GM19193 (cell line): ENCODE results near the gene CFAP77.

Experiments
- POLR2A ChIP-seq: IDR thresholded peaks from 4 replicates; pipeline ENCODE4 v1.6.1; 2011; ENCODE audit not compliant: insufficient read depth, insufficient read length; ENCODE audit errors: extremely low read depth

Gene CFAP77

DNA sequence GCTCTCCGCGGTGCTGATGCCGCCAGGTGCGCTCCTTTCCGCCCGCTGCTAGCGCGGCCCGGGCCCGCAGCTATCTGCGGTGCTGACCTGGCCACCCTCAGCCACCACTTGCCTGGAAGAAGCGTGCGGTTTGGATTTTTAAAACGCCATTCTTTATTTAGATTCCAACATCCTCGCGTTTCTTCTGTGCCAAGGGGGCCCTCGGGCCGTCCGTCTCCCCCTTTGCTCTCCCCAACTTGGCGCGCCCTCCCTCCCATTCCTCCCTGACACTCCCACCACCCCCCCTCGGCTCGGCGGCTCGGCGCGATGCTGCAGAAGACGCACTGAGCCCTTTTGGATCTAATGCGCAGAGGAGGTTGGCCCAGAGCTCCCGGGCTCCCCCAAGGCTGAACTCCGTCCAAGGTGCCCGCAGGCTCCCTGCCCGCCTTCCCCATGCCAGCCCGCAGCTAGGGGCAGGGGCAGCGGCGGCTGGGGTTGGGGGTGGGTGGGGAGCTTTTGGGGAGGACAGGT is 172.3 kb downstream of the CFAP77 start, which contains the start of gene BARHL1:
Gene BARHL1, plus strand, starts transcription at position 331 of the 510 bp plus-strand sequence. CDS start 192 bp downstream, outside the sequence.
- no peak for TF ChIP-seq POLR2A

DNA sequence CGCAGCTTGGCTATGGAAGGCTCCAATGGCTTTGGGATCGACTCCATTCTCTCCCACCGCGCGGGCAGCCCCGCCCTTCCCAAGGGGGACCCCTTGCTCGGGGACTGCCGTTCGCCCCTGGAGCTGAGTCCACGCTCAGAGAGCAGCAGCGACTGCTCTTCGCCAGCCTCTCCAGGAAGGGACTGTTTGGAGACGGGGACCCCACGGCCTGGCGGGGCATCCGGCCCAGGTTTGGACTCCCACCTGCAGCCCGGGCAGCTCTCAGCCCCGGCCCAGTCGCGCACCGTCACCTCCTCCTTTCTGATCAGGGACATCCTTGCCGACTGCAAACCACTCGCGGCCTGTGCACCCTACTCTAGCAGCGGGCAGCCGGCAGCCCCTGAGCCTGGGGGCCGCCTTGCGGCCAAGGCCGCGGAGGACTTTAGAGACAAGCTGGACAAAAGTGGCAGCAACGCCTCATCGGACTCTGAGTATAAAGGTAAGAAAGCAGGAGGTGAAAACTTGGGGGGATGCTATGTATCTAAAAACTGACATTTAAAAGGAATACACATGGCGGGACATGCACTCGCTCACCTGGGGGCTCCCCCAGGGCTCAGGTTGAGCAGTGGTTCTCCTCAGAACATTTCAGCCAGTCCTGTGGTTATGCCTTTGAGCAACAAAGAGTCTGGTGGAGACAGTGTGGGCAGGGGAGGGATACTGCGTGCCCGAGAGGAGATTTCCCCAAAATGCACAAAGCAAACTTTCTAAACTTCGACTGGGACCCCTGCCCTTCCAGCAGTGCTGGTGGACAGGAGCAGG is 173.0 kb downstream of the CFAP77 start:
- TF ChIP-seq POLR2A = no peak

DNA sequence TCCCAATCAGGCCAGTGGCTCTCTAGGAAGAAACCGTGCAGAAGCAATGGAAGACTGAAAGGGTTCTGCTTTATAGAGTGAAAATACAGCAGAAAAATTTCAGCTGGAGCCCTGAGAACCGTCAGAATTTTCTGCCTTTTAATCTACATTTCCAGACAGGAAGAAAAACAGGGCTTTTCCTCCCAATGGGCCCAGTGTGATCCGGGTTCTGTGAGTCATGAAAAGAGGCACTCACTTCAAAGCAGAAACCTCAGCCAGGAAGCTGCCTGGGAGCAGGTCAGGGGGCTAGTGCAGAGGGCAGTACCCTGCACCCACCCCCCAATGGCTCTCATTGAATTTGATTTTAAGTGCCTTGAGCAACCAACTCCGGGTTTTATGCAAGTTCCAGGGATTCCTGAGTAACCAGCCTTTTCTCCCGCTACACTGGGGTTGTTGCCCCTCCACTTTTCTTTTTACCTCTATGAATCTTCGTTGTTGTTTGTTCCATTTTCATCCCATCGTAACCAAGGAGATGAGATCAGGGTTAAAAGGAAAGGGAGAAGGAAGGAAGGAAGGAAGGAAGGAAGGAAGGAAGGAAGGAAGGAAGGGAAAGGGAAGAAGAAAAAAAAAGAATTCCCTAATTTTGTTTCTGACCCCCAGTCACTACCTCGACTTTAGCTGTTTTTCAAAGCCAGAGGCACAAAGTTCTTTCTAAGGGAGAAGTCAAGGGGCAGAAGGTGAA is 173.7 kb downstream of the CFAP77 start:
- no peak for TF ChIP-seq POLR2A

DNA sequence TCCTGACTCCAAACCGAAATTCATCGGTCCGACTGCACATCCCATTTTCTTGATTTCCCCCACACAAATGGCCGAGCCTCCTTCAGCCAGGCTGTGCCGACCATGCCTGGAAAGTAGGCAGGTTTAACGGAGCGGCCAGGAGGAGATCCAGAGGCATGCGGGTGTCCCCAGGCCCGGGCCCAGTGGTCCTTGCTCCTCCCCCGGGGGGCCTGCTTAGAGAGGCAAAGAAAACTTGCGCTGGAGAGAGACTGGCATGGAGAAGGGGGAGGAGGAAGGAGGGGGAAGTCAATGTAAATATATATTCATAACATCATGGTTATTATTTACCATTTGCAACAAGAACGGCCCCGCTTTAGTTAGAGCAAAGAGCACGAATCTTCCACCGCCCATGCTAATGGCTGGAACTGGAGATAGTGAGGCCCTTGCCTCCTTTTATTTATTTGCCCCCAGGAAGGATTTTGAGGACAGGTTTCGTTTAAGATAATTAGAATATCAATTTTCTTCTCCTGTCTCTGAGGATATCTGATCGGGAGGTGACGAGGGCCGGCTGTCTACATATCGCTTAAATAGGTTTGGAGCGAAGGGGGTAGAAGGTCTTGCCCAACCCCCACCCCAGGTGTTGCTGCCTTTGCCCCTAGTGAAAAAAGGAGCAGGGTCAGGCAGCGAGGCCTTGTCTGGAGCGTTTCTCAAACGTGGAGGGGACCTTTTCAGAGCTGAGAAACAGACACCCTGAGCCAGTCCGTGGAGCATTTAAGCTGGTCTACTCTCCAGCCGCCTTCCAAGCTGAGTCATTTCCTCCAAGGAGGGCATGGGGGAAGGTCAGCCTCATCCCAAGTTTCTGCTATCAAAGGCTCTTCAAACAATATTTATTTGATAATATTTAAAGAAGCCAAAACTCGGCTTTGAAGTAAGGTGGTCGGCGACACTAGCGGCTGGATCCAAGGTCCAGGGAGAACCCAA is 174.9 kb downstream of the CFAP77 start:
- TF ChIP-seq POLR2A = no peak

DNA sequence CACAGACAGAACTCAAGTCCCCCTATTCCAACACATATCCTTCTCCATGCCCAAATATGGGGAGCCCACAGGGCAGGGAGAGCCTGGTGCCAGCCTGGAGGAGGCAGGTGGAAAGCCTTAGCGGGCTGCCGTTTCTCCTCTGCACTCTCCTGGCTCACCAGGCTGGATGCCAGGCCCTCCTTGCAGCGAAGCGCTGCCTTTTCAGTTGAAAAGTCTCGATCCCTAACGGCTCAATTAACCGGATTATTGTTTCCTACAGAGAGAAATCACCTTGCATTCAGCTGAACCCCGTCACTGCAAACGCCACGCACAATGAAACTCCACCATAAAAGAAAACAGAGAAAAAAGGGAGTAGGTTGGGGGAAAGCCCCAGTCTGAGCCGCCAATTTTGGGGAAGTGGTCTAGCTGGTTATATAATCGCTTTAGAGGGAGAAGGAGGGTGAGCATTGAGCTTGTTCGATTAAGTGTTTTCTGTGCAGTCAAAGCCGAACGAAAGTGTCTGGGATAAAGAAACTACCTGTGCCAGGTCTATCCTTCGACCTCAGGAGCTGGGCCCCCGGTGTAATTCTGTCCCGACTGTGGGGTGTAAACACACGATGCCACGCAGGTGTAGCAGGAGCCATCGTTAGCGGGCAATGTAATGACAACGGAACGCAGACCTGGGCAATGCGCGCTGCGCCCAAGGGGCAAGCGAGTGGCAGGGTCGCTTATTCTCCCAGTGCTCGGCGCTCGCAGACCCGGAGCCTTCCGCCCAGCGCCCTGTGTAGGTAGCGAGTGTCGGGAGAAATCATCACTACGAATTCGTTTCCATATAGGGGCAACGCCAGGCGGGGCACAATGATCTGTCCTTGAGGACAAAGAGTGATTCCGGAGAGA is 176.2 kb downstream of the CFAP77 start:
- no peak for TF ChIP-seq POLR2A

DNA sequence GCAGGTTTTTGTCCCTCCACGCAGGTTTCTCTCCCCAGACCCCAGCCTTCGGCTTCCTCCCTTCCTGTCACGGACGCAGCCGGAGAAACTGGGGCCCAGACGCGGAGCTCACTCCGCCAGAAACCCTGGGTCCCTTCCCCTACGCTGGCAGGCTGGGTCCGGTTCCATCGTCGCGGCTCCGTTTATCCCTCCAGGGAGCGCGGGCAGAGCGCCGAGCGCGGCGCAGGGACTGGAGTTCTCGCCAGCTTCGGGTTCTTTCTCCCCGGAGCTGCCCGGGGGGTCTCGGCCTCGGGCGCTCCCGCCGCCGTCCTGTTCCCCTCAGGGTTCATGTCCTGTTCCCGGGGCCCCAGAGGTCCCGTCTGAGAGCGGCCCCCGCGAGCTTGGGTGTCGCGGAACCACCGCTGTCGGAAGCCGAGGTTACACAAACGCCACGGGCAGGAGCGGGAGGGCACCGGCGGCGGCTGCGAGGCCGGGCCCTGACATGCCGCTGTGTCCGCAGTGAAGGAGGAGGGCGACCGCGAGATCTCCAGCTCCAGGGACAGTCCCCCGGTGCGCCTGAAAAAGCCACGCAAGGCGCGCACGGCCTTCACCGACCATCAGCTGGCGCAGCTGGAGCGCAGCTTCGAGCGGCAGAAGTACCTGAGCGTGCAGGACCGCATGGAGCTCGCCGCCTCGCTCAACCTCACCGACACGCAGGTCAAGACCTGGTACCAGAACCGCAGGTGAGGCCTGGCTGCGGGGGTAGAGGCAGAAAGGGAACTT is 177.0 kb downstream of the CFAP77 start:
- TF ChIP-seq POLR2A = no peak

DNA sequence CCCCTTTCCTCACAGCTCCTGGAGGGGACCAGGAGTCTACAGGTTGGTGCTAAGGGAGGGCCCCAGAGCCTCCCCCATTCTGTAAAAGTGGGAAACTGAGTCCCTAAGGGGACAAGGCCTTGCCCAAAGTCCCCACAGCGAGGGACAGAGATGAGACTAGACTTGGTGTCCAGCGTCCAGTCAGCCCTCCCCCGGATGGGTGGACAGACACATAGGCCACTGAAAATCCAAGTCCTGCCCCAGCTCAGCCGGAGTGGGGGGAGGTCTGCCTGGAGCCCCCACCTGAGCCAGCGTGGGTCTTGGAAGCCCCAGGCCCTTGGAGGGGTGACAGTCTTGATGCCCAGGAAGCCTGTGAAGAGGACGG is 177.6 kb downstream of the CFAP77 start:
- TF ChIP-seq POLR2A = no peak

DNA sequence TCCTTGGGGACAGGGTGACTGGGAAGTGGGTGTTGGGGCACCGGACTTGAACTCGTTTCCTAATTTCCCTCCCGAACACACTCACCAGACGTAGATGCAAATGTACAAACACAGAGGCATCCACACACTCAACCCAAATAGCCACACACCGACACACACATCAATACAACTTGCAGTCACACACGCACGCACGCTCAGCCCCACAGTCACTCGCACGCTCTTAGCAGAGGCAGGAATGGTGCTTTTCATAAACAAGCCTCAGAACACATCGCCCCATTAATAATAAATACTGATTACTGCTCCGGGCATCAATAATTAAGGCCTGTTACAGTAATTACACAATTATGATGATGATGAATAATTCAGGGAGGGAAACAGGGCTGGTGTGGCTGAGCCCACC is 178.1 kb downstream of the CFAP77 start:
- no peak for TF ChIP-seq POLR2A

DNA sequence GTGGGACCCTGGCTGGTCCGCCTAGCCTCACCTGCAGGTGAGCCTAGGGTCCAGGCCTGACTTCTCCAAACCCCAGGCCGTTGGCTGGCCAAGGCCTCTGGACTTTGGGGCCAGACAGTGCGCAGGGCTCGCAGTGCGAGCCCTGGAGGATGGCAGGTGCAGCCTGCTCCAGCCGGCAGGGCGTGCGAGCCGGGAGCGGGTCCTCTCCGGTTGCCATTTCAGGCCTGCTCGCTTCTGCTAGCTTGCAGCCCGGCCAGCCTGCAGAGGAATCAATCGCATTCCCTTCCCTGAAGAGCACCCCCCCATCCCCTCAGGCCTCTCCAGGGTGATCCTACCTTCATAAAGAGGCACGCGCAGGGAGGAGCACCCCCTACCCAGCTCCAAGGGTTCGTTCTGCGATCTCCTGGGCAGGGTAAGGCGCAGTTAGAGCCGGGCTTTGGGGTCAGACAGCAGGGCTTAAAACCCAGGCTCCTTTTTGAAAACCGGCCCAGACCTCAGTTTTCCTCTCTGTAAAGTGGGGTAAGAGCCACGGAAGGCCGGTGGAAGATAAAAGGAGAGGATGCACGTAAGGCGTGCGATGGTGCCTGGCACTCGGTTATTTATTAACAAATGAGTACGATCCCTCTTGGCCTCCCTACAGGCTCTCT is 178.6 kb downstream of the CFAP77 start:
- no peak for TF ChIP-seq POLR2A

DNA sequence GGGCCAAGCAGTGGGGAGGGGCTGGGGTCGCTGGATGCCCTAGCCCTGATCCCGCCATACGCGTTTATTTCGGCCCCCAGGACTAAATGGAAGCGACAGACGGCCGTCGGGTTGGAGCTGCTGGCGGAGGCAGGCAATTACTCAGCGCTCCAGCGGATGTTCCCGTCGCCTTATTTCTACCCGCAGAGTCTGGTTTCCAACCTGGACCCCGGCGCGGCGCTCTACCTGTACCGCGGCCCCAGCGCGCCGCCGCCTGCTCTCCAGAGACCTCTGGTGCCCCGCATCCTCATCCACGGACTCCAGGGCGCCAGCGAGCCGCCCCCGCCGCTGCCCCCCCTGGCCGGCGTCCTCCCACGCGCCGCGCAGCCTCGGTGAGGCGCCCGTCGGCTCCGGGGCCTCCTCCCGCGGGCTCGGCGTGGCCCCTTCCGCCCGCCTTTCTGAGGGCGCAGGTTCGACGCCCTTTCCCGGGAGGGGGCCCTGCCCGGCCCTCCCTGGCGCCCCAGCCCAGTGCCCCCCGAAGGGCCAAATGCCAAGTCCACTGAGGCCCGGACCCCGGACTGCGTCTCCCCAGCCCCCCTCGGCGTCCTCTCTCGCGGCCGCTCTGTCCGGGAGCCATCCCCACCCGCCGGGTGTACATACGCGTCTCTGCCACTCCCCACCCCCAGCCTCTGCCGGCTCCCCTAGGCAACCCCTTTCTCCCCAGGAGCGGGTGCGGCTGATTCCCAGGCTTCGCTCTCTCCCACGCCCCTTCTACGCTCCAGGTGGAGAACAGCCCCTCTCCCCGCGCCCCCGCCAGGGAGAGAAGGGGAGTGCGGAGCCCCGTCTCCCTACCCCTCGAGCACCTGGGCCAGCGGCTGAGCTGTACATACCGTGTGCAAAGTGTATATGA is 179.4 kb downstream of the CFAP77 start:
- no peak for TF ChIP-seq POLR2A

DNA sequence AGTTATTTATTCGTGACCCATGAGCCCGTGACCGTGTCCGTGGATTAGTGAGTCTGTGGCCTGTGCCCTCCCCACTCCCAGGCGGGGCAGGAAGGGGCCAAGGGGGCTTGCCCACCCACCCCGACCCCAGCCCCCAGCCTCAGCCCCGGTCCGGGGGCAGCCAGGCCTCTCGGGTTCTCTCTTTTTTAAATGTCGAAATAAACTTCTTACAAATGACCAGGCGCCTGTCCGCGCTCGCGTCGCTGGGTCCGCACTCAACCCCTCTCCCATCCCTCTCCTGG is 180.0 kb downstream of the CFAP77 start:
- no peak for TF ChIP-seq POLR2A
